ENCODE data around the gene TSPO. TPM values are rescaled to one million over a fixed set of nuclear protein-coding genes. Genes with fewer than 3 reads are reported as not detected.
A peak's percentile ranks its signal among the peaks of the same experiment; 100 is the strongest.

Gene TSPO
- total RNA-seq, 1 experiment from 2014 or later = 44.6 TPM

DNA sequence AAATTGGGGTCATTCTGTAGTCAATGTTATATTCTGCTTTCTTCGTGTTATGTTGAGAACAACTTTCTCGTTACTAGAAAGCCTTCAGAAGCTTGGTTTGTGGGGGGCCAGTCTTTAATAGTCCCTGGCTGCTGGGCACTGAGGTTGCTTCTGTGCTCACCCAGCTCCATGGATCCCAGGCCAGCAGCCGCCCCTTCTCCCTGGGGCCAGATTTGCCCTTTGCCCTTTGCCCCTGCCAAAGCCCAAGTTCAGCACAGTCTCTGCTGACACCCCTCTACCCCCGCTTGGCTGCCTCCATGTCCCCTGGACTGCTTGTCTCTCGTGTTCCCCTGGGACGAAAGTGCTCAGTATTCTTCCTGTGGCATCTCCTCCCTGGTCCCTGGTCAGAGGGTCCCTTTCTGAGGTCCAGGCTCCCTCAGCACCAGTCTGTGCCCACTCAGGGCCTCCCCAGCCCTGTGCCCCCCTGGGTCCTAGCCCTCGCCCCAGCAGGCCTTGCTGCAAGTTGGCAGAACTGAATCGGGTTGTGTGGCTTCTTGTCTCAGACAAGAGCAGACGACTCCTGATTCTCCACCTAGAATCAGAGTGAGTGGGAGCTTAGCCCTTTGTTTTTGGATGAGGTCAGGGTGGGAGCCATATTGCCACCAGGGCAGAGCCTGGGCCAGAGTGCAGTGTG is 6.7 kb downstream of the TSPO start:
- Mint-ChIP-seq H3K27ac (ENCODE audit: unreplicated experiment) (no peak overlapping the region), H3K27me3 (ENCODE audit: insufficient read depth, unreplicated experiment) (no peaks in the 10 kb centered on the region), H3K4me3 (ENCODE audit: unreplicated experiment) (no peak overlapping the region), H3K4me1 (ENCODE audit: low read depth, unreplicated experiment) (peaks cover 3% of the 10 kb centered on the region), H3K9me3 (ENCODE audit: unreplicated experiment) (no peaks in the 10 kb centered on the region), H3K36me3 (ENCODE audit: insufficient read depth, unreplicated experiment) (no peaks in the 10 kb centered on the region)
- CTCF ChIA-PET = interaction anchor here (0.6 kb wide), 1 partner anchor 467 kb away, joined by 3 read pairs; no protein-coding TSS in a partner anchor
- BruUV-seq (replicated peaks) = no TSS peak
- Histone ChIP-seq H3K27me3 (replicated peaks; ENCODE audit: control insufficient read depth, insufficient read depth, low read length) (no peaks in the 10 kb centered on the region), H3K4me3 (ENCODE audit: low read depth, low read length) (no peak overlapping the region), H3K4me1 (no peaks in the 10 kb centered on the region), H3K36me3 (ENCODE audit: control insufficient read depth, insufficient read depth, low read length) (no peaks in the 10 kb centered on the region), H3K9me3 (no peaks in the 10 kb centered on the region)
- TF ChIP-seq, protein P1, sequence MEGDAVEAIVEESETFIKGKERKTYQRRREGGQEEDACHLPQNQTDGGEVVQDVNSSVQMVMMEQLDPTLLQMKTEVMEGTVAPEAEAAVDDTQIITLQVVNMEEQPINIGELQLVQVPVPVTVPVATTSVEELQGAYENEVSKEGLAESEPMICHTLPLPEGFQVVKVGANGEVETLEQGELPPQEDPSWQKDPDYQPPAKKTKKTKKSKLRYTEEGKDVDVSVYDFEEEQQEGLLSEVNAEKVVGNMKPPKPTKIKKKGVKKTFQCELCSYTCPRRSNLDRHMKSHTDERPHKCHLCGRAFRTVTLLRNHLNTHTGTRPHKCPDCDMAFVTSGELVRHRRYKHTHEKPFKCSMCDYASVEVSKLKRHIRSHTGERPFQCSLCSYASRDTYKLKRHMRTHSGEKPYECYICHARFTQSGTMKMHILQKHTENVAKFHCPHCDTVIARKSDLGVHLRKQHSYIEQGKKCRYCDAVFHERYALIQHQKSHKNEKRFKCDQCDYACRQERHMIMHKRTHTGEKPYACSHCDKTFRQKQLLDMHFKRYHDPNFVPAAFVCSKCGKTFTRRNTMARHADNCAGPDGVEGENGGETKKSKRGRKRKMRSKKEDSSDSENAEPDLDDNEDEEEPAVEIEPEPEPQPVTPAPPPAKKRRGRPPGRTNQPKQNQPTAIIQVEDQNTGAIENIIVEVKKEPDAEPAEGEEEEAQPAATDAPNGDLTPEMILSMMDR (IDR thresholded peaks at IDR 0.05; ENCODE audit: insufficient read depth in 1 of 2, low read depth in 1 of 2, low read length in 1 of 2, severe bottlenecking in 1 of 2, unreplicated experiment in 1 of 2) = no peak
- POLR2A ChIA-PET = no interaction called here
- DNase-seq = no peak
- intact Hi-C loops (cut with micrococcal nuclease; ENCODE audit: unreplicated experiment) = no loop called here

DNA sequence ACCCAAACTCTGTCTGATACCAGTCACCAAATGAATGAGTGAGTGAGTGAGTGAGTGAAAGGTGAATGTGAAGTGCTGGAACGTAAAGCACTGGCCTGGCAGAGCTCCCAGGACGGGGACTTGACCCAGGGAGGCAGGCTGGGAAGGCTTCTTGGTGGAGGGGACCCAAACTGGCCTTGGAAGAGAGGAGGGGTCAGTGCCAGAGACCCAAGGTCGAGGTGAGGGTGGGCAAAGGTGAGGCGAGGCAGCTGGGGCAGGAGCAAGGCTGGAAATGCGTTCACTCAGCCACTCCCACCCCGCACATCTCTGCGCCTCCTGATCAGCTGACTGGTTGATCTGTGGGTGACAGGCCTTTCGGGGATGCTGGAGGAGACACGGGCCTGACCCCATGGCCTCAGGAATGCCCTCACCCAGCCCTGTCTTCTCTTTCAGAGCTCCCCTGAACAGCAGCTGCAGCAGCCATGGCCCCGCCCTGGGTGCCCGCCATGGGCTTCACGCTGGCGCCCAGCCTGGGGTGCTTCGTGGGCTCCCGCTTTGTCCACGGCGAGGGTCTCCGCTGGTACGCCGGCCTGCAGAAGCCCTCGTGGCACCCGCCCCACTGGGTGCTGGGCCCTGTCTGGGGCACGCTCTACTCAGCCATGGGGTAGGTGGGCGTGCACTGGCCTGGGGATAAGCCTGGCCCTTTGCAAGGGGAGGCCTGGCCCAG is 7.6 kb downstream of the TSPO start:
- no TSS peak for BruUV-seq (replicated peaks)

DNA sequence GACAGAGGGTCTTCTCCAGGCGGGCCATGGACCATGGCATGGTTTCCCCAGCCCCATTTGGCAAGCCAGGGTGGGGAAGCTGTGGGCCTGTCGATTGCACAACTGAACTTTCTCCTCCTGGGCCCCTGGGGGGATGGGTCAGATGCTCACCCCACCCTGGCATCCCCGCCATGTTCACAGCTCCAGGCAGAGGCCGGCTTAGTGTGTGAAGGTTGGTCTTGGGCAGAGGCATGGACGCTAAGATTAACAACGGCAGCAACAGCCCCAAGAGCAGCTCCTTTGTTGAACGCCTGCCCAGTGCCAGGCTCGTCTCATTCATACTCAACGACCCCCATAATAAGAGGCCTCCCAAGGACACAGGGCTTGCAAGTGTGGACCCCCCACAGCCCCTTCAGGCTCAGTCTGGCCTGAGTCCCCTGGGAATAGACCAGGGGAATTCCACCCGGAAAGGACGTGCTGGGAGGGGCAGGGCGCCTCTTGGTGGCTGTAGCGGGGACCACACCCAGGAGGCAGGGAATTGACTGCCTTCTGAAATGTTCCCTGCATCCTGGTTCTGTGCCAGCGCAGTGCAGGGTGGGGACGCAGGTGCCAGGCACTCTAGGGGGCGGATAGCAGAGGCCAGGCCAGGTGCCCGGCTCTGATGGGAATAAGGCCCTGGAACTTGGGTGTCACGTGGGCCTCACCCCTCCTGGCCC is 8.3 kb downstream of the TSPO start:
- CTCF ChIA-PET = no interaction called here

More for the DNA sequence above, 7.6 kb downstream of the TSPO start:
- ChIA-PET POLR2A (no interaction called here), CTCF (interaction anchor here (0.6 kb wide), 1 partner anchor 468 kb away, joined by 3 read pairs; no protein-coding TSS in a partner anchor)
- Mint-ChIP-seq H3K36me3 (ENCODE audit: insufficient read depth, unreplicated experiment) (no peaks in the 10 kb centered on the region), H3K4me1 (ENCODE audit: low read depth, unreplicated experiment) (no peaks in the 10 kb centered on the region), H3K4me3 (ENCODE audit: unreplicated experiment) (no peak overlapping the region), H3K27ac (ENCODE audit: unreplicated experiment) (no peak overlapping the region), H3K27me3 (ENCODE audit: insufficient read depth, unreplicated experiment) (no peaks in the 10 kb centered on the region), H3K9me3 (ENCODE audit: unreplicated experiment) (no peaks in the 10 kb centered on the region)
- Histone ChIP-seq H3K36me3 (ENCODE audit: control insufficient read depth, insufficient read depth, low read length) (no peaks in the 10 kb centered on the region), H3K4me1 (no peaks in the 10 kb centered on the region), H3K9me3 (no peaks in the 10 kb centered on the region), H3K4me3 (ENCODE audit: low read depth, low read length) (no peak overlapping the region), H3K27me3 (replicated peaks; ENCODE audit: control insufficient read depth, insufficient read depth, low read length) (no peaks in the 10 kb centered on the region)
- intact Hi-C loops (cut with micrococcal nuclease; ENCODE audit: unreplicated experiment) = no loop called here
- no peak for DNase-seq
- TF ChIP-seq, protein P1 (IDR thresholded peaks at IDR 0.05; ENCODE audit: insufficient read depth in 1 of 2, low read depth in 1 of 2, low read length in 1 of 2, severe bottlenecking in 1 of 2, unreplicated experiment in 1 of 2) = no peak

More for the DNA sequence above, 8.3 kb downstream of the TSPO start:
- Mint-ChIP-seq H3K27ac (ENCODE audit: unreplicated experiment) (no peak overlapping the region), H3K9me3 (ENCODE audit: unreplicated experiment) (no peaks in the 10 kb centered on the region), H3K36me3 (ENCODE audit: insufficient read depth, unreplicated experiment) (no peaks in the 10 kb centered on the region), H3K4me3 (ENCODE audit: unreplicated experiment) (no peak overlapping the region), H3K4me1 (ENCODE audit: low read depth, unreplicated experiment) (no peaks in the 10 kb centered on the region), H3K27me3 (ENCODE audit: insufficient read depth, unreplicated experiment) (no peaks in the 10 kb centered on the region)
- Histone ChIP-seq H3K4me1 (no peaks in the 10 kb centered on the region), H3K4me3 (ENCODE audit: low read depth, low read length) (no peak overlapping the region), H3K9me3 (no peaks in the 10 kb centered on the region), H3K27me3 (replicated peaks; ENCODE audit: control insufficient read depth, insufficient read depth, low read length) (no peaks in the 10 kb centered on the region), H3K36me3 (ENCODE audit: control insufficient read depth, insufficient read depth, low read length) (no peaks in the 10 kb centered on the region)
- intact Hi-C loops (cut with micrococcal nuclease; ENCODE audit: unreplicated experiment) = no loop called here
- DNase-seq = no peak
- POLR2A ChIA-PET = no interaction called here
- TF ChIP-seq, protein P1 (IDR thresholded peaks at IDR 0.05; ENCODE audit: insufficient read depth in 1 of 2, low read depth in 1 of 2, low read length in 1 of 2, severe bottlenecking in 1 of 2, unreplicated experiment in 1 of 2) = peak in 1 of 2 experiments; percentile 12
- no TSS peak for BruUV-seq (replicated peaks)

Data from Caco-2 (cell line).